Measurements from ENCODE around the gene UNC13A.

The UNC13A gene

DNA sequence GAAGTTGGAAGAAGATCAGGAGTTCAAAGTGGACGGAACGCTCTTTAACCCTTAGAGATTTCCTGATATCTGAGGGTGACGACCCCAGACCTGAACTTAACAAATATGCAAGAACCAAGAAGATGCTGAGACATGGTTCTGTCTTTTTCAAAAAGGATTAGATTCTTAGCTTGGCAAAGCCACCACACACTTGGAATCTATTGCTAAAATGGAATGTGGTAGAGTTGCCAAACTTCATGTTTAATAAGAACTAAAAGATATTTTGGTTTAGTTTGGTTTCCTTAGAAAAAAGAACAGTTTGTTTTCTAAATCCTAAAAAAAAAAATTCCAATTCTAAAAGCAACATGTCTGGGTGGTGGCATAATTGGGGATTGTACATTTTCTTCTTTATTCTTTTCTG, 29.5 kb downstream of the UNC13A start:
- H3K9me2 ChIP-seq (replicated peaks; ENCODE audit: insufficient read depth, low read length): no peaks in the 10 kb centered on the region
- no peaks in the 10 kb centered on the region for H4K20me1 ChIP-seq (ENCODE audit: low read depth, low read length)
- H3K9me3 ChIP-seq (ENCODE audit: insufficient read depth, low read length): peaks cover under 1% of the 10 kb centered on the region; the same call in 1 of the 2 replicates
- H3F3A ChIP-seq (ENCODE audit: insufficient read depth): no peaks in the 10 kb centered on the region
- H3K4me2 ChIP-seq (ENCODE audit: low read depth, low read length, poor library complexity, severe bottlenecking): no peak overlapping the region
- no peaks in the 10 kb centered on the region for H3K79me2 ChIP-seq (ENCODE audit: insufficient read depth, low read length)
- H3K4me3 ChIP-seq (ENCODE audit: insufficient read depth, low read length, poor library complexity, severe bottlenecking): no peak overlapping the region
- TF ChIP-seq CTCF (IDR thresholded peaks at IDR 0.05; ENCODE audit: insufficient read depth, low read length, poor library complexity, severe bottlenecking) (no peak), EZH2phosphoT487 (conservative IDR thresholded peaks at IDR 0.05; ENCODE audit: low read length) (no peak)
- no peaks in the 10 kb centered on the region for H3K27me3 ChIP-seq (ENCODE audit: low read length)
- no peak overlapping the region for H3K27ac ChIP-seq (ENCODE audit: low read depth, low read length)
- no peak overlapping the region for H3K9ac ChIP-seq (ENCODE audit: low read length)
- no peaks in the 10 kb centered on the region for H3K36me3 ChIP-seq (ENCODE audit: low read length)
- no peak overlapping the region for H2AFZ ChIP-seq (ENCODE audit: low read depth, low read length, severe bottlenecking)

DNA sequence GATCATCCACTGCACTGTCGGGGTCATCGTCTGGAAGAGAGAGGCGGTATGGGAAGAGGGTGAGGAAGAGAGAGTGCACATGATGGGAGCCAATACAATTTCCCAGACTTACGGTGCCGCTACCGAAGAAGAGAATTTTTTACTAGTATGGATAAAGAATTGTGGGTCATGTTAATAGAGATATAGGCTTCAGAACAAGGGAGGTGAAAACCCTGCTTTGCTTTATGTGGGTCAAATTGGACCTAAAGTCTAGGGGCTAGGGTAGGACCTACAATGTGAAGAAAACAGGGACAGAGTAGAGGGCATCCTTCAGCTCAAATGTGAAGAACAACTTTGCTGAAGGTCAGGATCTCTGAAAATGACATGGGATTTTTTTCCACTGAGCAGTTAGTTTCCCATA, 29.9 kb downstream of the UNC13A start:
- Histone ChIP-seq H3F3A (ENCODE audit: insufficient read depth) (no peaks in the 10 kb centered on the region), H3K36me3 (ENCODE audit: low read length) (no peaks in the 10 kb centered on the region), H3K4me2 (ENCODE audit: low read depth, low read length, poor library complexity, severe bottlenecking) (no peak overlapping the region), H3K79me2 (ENCODE audit: insufficient read depth, low read length) (no peaks in the 10 kb centered on the region), H3K9me2 (replicated peaks; ENCODE audit: insufficient read depth, low read length) (no peaks in the 10 kb centered on the region), H4K20me1 (ENCODE audit: low read depth, low read length) (no peaks in the 10 kb centered on the region), H3K9me3 (ENCODE audit: insufficient read depth, low read length) (no peaks in the 10 kb centered on the region), H3K27ac (ENCODE audit: low read depth, low read length) (no peak overlapping the region), H3K9ac (ENCODE audit: low read length) (no peak overlapping the region), H3K4me3 (ENCODE audit: insufficient read depth, low read length, poor library complexity, severe bottlenecking) (no peak overlapping the region), H2AFZ (ENCODE audit: low read depth, low read length, severe bottlenecking) (no peak overlapping the region), H3K27me3 (ENCODE audit: low read length) (no peaks in the 10 kb centered on the region)
- TF ChIP-seq EZH2phosphoT487 (conservative IDR thresholded peaks at IDR 0.05; ENCODE audit: low read length) (no peak), CTCF (IDR thresholded peaks at IDR 0.05; ENCODE audit: insufficient read depth, low read length, poor library complexity, severe bottlenecking) (no peak)

DNA sequence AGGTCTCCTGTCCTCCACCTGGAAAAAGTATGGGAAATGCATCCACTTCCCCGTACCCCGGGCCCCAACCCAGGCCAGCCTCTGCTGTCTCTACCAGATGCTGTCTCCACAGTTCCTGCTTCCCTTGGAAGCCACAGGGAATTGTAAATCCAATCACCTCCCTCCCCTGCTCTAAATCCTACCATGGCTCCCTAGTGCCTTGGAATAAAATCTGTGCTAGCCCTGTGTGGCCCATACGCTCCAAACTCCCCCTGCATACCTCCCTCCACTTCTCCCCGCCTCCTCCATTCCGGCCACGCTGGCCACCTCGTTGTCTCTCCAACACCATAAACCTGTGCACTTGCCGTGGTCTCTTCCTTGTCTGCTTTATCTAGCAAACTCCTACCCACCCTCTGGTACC, 31.2 kb downstream of the UNC13A start:
- Histone ChIP-seq H3K4me2 (ENCODE audit: low read depth, low read length, poor library complexity, severe bottlenecking) (no peak overlapping the region), H3K36me3 (ENCODE audit: low read length) (no peaks in the 10 kb centered on the region), H3K9me3 (ENCODE audit: insufficient read depth, low read length) (no peaks in the 10 kb centered on the region), H3K27me3 (ENCODE audit: low read length) (no peaks in the 10 kb centered on the region), H3K9ac (ENCODE audit: low read length) (no peak overlapping the region), H4K20me1 (ENCODE audit: low read depth, low read length) (no peaks in the 10 kb centered on the region), H3K4me3 (ENCODE audit: insufficient read depth, low read length, poor library complexity, severe bottlenecking) (no peak overlapping the region), H3F3A (ENCODE audit: insufficient read depth) (no peaks in the 10 kb centered on the region), H3K9me2 (replicated peaks; ENCODE audit: insufficient read depth, low read length) (no peaks in the 10 kb centered on the region), H3K27ac (ENCODE audit: low read depth, low read length) (no peak overlapping the region), H2AFZ (ENCODE audit: low read depth, low read length, severe bottlenecking) (no peak overlapping the region), H3K79me2 (ENCODE audit: insufficient read depth, low read length) (no peaks in the 10 kb centered on the region)
- no peak for TF ChIP-seq EZH2phosphoT487 (conservative IDR thresholded peaks at IDR 0.05; ENCODE audit: low read length)
- no peak for TF ChIP-seq CTCF (IDR thresholded peaks at IDR 0.05; ENCODE audit: insufficient read depth, low read length, poor library complexity, severe bottlenecking)
